NB4 (cell line): Measurements from ENCODE around the gene NOLC1.

ENCODE experiments used
- MYC ChIP-seq: IDR thresholded peaks from 2 replicates; pipeline ENCODE4 v1.6.1; 2011; ENCODE audit warnings: low read depth, low read length
- POLR2A ChIP-seq: IDR thresholded peaks from 2 replicates; pipeline ENCODE4 v1.6.1; 2011; ENCODE audit warnings: mild to moderate bottlenecking; ENCODE audit not compliant: insufficient read length; ENCODE audit errors: extremely low read depth
- TF ChIP-seq, protein P1 (sequence below): IDR thresholded peaks from one replicate; pipeline ENCODE4 v1.5.1; 2012; ENCODE audit warnings: low read depth, low read length

DNA sequence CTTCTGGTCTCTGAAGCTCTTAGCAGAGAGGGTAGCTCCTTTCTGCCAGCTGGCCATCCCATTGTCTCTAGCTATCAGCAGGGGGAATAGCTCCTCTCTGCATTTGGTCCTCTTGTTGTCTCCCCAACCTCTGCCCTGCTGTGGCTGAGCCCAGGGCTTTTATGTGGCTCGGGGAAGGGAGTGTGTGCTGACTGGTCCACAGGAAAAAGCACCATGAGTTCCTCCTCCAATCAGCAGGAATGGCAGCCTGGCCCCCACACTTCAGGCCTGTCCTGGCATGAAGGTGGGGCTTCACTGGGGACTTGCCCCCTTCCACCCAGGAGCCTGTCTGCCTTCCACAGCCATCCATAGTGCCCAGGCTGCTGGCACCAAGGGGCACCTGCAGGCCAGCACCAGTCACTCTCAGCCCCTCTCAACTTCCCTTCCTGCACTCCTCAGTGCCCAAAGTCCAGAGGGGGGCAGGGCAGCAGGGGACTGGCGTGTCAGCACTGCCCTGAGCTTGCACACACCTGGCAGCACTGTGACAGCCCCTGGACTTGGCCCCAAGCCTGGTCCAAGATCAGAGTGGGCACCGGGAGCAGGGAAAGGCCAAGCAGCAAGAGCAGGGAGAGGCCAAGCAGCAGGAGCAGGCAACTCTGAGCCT, 36.2 kb downstream of the NOLC1 start:
- TF ChIP-seq, protein P1, sequence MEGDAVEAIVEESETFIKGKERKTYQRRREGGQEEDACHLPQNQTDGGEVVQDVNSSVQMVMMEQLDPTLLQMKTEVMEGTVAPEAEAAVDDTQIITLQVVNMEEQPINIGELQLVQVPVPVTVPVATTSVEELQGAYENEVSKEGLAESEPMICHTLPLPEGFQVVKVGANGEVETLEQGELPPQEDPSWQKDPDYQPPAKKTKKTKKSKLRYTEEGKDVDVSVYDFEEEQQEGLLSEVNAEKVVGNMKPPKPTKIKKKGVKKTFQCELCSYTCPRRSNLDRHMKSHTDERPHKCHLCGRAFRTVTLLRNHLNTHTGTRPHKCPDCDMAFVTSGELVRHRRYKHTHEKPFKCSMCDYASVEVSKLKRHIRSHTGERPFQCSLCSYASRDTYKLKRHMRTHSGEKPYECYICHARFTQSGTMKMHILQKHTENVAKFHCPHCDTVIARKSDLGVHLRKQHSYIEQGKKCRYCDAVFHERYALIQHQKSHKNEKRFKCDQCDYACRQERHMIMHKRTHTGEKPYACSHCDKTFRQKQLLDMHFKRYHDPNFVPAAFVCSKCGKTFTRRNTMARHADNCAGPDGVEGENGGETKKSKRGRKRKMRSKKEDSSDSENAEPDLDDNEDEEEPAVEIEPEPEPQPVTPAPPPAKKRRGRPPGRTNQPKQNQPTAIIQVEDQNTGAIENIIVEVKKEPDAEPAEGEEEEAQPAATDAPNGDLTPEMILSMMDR: no peak
- TF ChIP-seq POLR2A: no peak
- no peak for TF ChIP-seq MYC
